ENCODE data around the gene PEX6. TPM values are rescaled to one million over a fixed set of nuclear protein-coding genes. Genes with fewer than 3 reads are reported as not detected.

Gene PEX6
- total RNA-seq, 1 donor from 2014 or later: 32.3 TPM

DNA sequence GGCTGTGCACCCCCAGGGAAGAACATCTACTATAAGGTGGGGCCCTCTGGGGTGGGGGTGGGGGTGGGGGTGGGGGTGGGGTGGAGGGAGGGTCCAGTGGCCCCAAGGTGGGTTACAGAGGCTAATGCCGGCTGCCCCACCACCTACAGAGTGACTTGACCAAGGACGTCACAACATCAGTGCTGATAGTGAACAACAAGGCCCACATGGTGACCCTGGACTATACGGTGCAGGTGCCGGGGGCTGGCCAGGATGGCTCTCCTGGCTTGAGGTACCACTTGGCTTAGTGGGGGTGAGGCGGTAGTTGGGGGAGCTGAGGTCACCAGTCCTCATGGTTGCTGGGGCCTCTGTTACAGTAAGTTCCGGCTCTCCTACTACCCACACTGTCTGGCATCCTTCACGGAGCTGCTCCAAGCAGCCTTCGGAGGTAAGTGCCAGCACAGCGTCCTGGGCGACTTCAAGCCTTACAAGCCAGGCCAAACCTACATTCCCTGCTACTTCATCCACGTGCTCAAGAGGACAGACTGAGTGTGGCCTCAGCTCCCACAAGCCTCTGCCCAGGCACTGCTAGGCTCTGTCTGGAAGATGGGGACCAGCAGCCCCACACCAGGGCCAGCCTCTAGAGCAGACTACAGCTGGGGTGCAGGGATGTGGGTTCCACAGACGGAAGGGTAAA is 15.7 kb downstream of the PEX6 start:
- no peak overlapping the region for H3K4me3 Mint-ChIP-seq
- H3K27me3 Mint-ChIP-seq (ENCODE audit: low read depth): peaks cover 33% of the 10 kb centered on the region
- no peak overlapping the region for H3K27ac Mint-ChIP-seq
- peaks cover 21% of the 10 kb centered on the region for H3K36me3 Mint-ChIP-seq
- DNase-seq (ENCODE audit: low spot score in 2 of 2, unreplicated experiment in 2 of 2): no peak
- no peaks in the 10 kb centered on the region for H3K9me3 Mint-ChIP-seq
- peaks cover 13% of the 10 kb centered on the region for H3K4me1 Mint-ChIP-seq
- TF ChIP-seq, protein P1, sequence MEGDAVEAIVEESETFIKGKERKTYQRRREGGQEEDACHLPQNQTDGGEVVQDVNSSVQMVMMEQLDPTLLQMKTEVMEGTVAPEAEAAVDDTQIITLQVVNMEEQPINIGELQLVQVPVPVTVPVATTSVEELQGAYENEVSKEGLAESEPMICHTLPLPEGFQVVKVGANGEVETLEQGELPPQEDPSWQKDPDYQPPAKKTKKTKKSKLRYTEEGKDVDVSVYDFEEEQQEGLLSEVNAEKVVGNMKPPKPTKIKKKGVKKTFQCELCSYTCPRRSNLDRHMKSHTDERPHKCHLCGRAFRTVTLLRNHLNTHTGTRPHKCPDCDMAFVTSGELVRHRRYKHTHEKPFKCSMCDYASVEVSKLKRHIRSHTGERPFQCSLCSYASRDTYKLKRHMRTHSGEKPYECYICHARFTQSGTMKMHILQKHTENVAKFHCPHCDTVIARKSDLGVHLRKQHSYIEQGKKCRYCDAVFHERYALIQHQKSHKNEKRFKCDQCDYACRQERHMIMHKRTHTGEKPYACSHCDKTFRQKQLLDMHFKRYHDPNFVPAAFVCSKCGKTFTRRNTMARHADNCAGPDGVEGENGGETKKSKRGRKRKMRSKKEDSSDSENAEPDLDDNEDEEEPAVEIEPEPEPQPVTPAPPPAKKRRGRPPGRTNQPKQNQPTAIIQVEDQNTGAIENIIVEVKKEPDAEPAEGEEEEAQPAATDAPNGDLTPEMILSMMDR (IDR thresholded peaks at IDR 0.05; ENCODE audit: unreplicated experiment): no peak

DNA sequence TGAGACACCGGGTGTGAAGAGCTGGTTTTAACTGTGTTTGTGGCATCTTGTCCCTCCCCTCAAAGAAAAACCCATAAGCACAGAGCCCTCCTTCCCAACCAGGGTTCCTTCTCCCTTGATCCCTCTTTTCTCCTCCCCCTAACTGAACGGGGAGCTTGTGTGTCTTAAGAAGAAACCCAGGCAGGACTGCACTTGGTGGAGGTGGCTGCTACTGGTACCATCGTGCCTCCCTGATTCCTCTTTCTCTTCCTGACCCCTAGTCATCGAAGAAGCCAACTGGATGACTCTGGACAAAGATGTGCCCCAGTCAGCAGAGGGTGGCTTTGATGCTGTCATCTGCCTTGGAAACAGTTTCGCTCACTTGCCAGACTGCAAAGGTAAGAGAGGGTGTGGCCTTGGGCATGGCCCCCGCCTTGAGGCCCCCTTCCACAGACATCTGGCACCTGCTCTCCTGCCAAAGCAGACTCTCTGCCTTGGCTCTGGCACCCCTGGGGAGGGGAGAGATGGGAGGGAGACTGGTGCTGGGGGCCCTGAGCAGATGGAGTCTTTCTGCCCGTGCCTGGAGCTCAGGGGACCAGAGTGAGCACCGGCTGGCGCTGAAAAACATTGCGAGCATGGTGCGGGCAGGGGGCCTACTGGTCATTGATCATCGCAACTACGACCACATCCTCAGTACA is 16.3 kb downstream of the PEX6 start:
- peaks cover 33% of the 10 kb centered on the region for H3K27me3 Mint-ChIP-seq (ENCODE audit: low read depth)
- no peak for DNase-seq (ENCODE audit: low spot score in 2 of 2, unreplicated experiment in 2 of 2)
- peaks cover 20% of the 10 kb centered on the region for H3K36me3 Mint-ChIP-seq
- H3K27ac Mint-ChIP-seq: no peak overlapping the region
- H3K4me1 Mint-ChIP-seq: peaks cover 13% of the 10 kb centered on the region
- no peaks in the 10 kb centered on the region for H3K9me3 Mint-ChIP-seq
- no peak overlapping the region for H3K4me3 Mint-ChIP-seq
- TF ChIP-seq, protein P1 (IDR thresholded peaks at IDR 0.05; ENCODE audit: unreplicated experiment): no peak

DNA sequence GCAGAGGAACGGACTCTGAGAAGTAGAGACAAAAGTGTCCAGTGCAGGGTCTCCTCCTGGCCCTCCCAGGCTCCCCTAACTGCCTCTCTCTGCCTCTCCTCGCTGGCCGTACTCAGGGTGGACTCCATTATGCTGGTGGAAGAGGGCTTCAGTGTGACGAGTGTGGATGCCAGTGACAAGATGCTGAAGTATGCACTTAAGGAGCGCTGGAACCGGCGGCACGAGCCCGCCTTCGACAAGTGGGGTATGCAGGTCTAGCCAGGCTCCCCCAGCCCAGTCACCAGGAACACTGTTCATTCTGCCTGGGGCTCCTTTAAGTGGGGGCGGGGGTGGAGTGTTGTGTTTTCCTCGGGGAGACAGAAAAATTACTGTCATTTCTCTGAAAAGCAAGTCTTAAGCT is 16.9 kb downstream of the PEX6 start:
- Mint-ChIP-seq H3K4me3 (no peak overlapping the region), H3K9me3 (no peaks in the 10 kb centered on the region), H3K36me3 (peaks cover 17% of the 10 kb centered on the region), H3K27ac (no peak overlapping the region), H3K27me3 (ENCODE audit: low read depth) (peaks cover 35% of the 10 kb centered on the region), H3K4me1 (peaks cover 13% of the 10 kb centered on the region)
- TF ChIP-seq, protein P1 (IDR thresholded peaks at IDR 0.05; ENCODE audit: unreplicated experiment): no peak
- no peak for DNase-seq (ENCODE audit: low spot score in 2 of 2, unreplicated experiment in 2 of 2)

DNA sequence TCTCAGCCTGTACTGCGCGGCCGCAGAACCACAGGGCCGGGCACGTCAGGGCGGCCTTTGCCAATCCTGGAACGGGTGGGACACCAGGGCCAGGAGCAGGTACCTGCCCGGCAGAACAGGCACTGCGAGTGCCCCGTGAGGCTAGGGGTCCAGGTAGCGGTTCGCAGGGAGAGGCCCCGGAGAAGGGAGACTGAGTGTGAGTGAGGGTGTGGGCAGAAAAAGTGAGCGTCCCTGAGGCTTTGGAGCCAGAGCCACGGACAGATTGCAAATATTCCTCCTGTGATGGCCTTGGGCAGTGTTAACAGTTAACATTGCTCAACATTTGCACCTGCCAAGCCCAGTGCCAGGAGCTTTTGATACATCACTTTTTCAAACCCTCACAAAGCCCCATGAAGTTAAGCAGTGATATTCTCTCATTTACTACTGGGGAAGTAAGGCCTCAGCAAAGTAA is 17.9 kb downstream of the PEX6 start:
- H3K27ac Mint-ChIP-seq: no peak overlapping the region
- H3K4me3 Mint-ChIP-seq: peak overlapping the region; percentile 74
- H3K4me1 Mint-ChIP-seq: peaks cover 13% of the 10 kb centered on the region
- TF ChIP-seq, protein P1 (IDR thresholded peaks at IDR 0.05; ENCODE audit: unreplicated experiment): no peak
- H3K36me3 Mint-ChIP-seq: peaks cover 19% of the 10 kb centered on the region
- no peaks in the 10 kb centered on the region for H3K9me3 Mint-ChIP-seq
- DNase-seq (ENCODE audit: low spot score in 2 of 2, unreplicated experiment in 2 of 2): no peak
- peaks cover 35% of the 10 kb centered on the region for H3K27me3 Mint-ChIP-seq (ENCODE audit: low read depth)

DNA sequence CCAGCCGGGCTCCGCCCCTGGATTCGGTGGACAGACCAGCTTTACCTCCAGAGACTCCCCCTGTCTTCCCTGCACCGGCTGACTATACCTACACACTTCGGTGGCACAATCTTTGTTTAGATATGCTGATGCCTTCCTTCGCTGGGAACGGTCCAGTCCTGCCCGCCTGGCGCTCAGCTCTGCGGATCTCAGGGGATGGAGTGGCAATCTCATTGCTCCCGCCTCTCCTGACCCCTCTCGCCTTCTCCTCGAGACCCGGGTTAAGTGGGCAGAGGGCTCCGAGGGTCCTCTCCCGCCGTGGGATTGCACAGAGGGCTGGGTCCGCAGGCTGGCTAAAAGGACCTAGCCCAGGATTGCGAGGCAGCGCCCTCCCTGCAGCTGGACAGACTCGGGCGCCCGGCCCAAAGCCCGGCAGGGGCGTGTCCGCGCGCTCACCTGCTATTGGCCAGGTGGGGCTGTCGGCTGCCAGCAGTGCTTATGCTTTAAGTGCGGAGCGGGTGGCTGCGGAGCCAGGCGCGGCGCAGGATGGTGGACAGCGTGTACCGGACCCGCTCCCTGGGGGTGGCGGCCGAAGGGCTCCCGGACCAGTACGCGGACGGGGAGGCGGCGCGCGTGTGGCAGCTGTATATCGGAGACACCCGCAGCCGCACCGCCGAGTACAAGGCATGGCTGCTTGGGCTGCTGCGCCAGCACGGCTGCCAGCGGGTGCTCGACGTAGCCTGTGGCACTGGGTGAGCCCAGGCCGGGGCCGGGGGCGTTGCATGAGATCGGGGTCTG is 18.6 kb downstream of the PEX6 start, which contains the start of gene GNMT:
GNMT (plus strand) TSS at position 512 of the 777 bp plus-strand sequence; CDS start at position 526, 14 bp downstream.
- Mint-ChIP-seq H3K4me3 (peak within 1 kb of the TSS; percentile 74), H3K27ac (no peak within 1 kb of the TSS), H3K9me3 (no peaks in the 10 kb centered on the region), H3K36me3 (peaks cover 19% of the 10 kb centered on the region), H3K4me1 (peaks cover 13% of the 10 kb centered on the region), H3K27me3 (ENCODE audit: low read depth) (peaks cover 35% of the 10 kb centered on the region)
- peak; percentile 45 to 76 for DNase-seq (ENCODE audit: low spot score in 2 of 2, unreplicated experiment in 2 of 2)
- TF ChIP-seq, protein P1 (IDR thresholded peaks at IDR 0.05; ENCODE audit: unreplicated experiment): no peak
